GM19099 (cell line): ENCODE data around the gene DNAH11.

Source experiments
- POLR2A ChIP-seq: IDR thresholded peaks from 3 replicates; pipeline ENCODE4 v1.6.1; 2011; ENCODE audit warnings: low read depth; ENCODE audit not compliant: insufficient read length; ENCODE audit errors: extremely low read depth

Gene DNAH11

GRCh38 chr7:21850531-21851285 lies 307.9 kb downstream of the DNAH11 start:
- no peak for TF ChIP-seq POLR2A

GRCh38 chr7:21851559-21851967 lies 308.7 kb downstream of the DNAH11 start:
- no peak for TF ChIP-seq POLR2A

DNA sequence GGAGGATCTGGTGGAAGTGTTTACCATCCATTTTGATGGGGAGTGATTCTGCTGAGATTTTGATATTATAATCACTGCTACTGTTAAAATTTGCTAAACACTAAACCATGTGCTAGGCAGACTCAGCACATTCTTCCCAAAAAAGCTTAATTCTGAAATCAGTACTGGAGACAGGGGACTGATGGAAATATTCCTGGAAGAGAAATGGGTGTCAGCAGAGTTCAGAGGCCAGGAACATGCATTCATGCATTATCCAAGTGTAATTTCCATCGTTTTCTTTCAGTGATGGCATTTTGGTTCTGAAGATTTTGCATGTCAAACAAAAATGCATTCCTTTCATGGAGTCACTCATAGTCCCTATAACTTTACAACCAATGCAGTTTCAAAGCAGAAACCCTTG lies 323.9 kb downstream of the DNAH11 start:
- TF ChIP-seq POLR2A = no peak

DNA sequence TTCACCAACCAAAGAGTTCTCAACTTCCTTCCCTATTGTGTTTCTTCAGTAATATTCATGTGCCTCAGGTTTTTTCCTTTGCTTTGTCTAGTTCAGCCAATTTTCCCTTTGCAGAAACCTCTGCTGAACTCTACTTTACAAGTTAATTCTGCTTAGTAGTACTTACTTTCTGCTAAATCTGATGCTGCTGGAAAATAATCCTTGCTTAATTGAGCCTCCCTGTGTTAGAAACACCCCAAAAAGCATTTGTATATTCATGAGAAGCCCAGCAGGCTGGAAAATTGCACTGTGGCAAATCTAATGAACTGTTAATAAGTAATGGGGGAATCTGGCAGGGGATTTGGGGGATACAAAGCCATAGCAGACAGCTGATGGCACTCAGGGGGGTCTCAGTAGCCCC lies 324.4 kb downstream of the DNAH11 start:
- TF ChIP-seq POLR2A = no peak

- no peak for TF ChIP-seq POLR2A
Observed at GRCh38 chr7:21867816-21868575, 325.2 kb downstream of the DNAH11 start.

GRCh38 chr7:21868576-21868850 lies 325.7 kb downstream of the DNAH11 start:
- TF ChIP-seq POLR2A = no peak

DNA sequence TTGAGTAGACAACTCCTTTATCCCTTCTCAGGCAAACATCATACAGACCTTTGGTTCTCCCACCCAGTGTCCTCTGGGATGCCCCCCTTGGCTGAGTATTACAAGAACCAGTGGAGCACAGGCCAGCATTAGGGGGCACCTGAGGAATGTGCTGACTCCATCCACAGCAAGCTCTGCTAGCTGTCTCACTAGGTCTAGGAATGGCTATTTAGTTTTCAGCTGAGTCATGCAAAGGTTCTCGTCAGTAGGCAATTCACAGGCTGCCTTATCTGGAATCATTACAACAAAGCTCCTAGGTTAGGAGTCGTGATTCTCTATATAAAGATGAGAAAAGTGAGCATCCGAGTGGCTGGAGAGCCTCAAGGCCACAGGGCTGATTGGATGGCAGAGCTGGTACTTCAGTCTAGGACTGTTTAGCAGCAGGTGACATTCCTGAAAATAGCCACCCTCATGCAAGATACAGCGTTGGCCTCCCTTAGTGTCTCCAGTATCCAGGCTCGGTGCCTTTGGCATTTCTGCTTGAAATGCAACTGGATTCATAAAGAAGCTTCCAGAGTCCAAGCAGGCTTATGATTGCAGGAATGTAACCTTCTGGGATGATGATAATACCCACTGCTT lies 327.1 kb downstream of the DNAH11 start:
- TF ChIP-seq POLR2A = no peak

- no peak for TF ChIP-seq POLR2A
Observed at GRCh38 chr7:21883069-21883468, 340.2 kb downstream of the DNAH11 start.

- no peak for TF ChIP-seq POLR2A
Observed at GRCh38 chr7:21884496-21884895, 341.7 kb downstream of the DNAH11 start.

GRCh38 chr7:21886396-21886795 lies 343.6 kb downstream of the DNAH11 start:
- TF ChIP-seq POLR2A = no peak

GRCh38 chr7:21887353-21887752 lies 344.5 kb downstream of the DNAH11 start:
- TF ChIP-seq POLR2A = no peak

GRCh38 chr7:21887779-21888178 lies 344.9 kb downstream of the DNAH11 start:
- no peak for TF ChIP-seq POLR2A

GRCh38 chr7:21891291-21891690 lies 348.5 kb downstream of the DNAH11 start:
- no peak for TF ChIP-seq POLR2A

DNA sequence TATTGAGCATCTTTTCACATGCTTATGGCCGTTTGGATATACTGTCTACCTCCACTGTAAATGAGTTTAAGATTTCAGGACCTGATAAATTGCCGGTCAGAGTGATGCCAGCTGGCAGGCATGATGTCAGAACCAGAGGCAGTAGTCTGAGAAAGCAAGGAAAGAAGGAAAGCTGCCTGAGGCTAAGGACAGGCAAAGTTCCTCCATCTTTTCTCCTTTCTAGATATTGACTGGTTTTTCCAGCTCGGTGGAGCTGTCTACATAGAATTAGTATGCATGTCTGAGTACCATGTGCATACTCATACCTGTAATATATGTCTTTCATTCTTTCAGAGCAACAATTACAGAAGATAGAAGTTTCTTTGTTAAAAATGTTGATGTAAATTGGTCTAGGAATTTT lies 350.6 kb downstream of the DNAH11 start:
- TF ChIP-seq POLR2A = no peak

DNA sequence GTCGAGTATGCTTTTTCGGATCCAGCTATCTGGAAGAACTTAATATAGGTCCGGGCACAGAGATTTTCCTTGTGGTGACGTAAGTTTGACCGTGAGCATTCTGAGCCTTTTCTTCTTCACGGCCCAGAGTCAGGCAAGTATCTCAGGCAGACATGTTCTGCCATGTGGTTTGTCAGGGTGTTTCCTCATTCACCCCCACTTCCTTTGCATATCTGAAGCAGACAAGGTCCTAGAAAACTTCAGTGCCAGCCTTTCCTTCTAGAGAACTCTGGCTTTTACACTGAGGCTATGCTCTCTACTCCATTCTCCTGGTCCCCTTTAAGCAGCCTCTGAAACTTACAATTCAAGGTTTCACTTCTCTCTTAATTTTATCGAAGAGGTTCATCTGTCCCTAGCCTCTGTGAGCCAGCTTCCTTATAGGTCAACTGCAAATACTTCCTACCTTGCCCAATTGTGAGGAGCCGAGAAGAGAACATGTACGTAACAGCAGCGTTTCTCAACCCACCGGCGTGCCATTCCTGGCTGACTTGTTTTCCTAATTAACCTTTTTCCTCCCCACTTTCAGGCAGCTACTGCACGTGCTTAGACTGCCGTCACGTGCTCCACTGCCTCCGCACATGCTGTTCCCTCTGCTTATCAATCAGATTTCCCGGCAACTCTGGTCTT lies 355.6 kb downstream of the DNAH11 start:
- TF ChIP-seq POLR2A = peak; percentile 42
